Activated CD4-positive, CD25-positive, alpha-beta regulatory T cell treated with anti-CD3 and anti-CD28 coated beads, Interleukin-2, amount 50 U/mL, for 24 hours (primary cell): ENCODE data around the gene MAP3K5.

Experiments
- ATAC-seq, 2 donors: fragments of 150-1000 bp; cut with Tn5 transposase; one replicate each; pipeline ENCODE4 v1.10.0; 2021; ENCODE audit warnings: mild to moderate bottlenecking in 1 of 2, moderate library complexity in 1 of 2

Gene MAP3K5

DNA sequence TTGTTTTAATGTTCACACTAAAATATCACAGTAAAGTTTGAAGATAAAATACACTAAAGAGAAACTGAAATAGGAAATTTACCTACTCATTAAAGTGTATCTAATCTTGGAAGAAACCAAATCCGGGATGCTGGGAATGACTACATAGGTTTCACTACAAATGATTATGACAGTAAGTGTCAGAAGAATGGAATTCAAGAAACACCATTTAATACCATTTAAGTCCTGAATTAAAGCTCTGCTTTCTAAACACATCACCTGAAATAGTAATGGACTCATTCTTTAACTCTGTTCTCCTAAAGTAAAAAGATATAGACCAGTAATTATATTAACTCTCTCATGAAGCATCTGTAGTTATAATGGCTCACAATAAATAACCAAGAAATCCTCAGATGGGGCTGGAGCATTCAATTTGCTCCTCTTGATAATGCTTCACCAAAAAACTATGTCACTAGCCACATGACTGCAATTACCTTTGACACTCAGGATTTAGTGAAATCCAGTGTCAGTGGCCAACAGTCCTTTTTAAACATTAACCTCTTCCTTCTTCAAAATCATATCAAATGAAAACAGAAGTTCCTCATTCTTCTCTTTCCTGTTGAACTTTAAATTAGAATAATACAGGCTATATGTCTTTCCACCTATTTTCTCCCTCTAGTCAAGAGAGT lies 283.4 kb downstream of the MAP3K5 start:
- no peak for ATAC-seq
